ENCODE measurements around the gene ABR. TPM values are rescaled to one million over a fixed set of nuclear protein-coding genes. Genes with fewer than 3 reads are reported as not detected.

ABR gene
- polyA plus RNA-seq, 1 experiment, result 65.4 TPM

DNA sequence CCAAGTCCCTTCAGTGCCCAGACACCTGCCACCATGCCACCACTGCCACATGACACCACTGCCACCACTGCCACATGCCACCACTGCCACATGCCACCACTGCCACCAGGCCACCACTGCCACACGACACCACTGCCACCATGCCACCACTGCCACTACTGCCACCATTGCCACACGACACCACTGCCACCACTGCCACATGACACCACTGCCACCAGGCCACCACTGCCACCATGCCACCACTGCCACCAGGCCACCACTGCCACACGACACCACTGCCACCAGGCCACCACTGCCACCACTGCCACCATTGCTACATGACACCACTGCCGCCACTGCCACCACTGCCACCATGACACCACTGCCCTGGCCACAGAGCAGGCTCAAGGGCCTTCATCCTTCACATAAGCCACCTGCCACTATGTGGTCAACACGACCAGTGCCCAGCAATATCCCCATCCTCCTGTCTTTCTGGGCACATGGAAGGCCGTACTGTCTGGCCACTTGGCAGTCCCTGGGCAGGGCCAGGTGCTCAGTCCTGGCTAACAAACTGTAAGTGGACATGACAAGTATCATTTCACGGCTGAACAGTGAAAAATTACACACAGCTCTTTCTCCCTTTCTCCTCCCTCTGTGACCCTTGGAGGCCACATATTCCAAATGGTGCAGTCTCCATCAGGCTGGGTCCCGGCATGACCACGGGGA, 33.1 kb downstream of the ABR start:
- POLR2A ChIA-PET, result no interaction called here
- CTCF ChIA-PET, result interaction anchor here (1.5 to 3.0 kb wide), 4 partner anchors 8 to 41 kb away, joined by 4 to 17 read pairs (median 4); no protein-coding TSS in a partner anchor
- H3K27me3 ChIP-seq (ENCODE audit: control insufficient read depth, insufficient read depth, low read length), result no peaks in the 10 kb centered on the region
- TF ChIP-seq, protein P1, sequence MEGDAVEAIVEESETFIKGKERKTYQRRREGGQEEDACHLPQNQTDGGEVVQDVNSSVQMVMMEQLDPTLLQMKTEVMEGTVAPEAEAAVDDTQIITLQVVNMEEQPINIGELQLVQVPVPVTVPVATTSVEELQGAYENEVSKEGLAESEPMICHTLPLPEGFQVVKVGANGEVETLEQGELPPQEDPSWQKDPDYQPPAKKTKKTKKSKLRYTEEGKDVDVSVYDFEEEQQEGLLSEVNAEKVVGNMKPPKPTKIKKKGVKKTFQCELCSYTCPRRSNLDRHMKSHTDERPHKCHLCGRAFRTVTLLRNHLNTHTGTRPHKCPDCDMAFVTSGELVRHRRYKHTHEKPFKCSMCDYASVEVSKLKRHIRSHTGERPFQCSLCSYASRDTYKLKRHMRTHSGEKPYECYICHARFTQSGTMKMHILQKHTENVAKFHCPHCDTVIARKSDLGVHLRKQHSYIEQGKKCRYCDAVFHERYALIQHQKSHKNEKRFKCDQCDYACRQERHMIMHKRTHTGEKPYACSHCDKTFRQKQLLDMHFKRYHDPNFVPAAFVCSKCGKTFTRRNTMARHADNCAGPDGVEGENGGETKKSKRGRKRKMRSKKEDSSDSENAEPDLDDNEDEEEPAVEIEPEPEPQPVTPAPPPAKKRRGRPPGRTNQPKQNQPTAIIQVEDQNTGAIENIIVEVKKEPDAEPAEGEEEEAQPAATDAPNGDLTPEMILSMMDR (IDR thresholded peaks at IDR 0.05; ENCODE audit: insufficient read depth, low read depth, low read length), result no peak
- peaks cover 4% of the 10 kb centered on the region for H3K36me3 ChIP-seq (ENCODE audit: control insufficient read depth, insufficient read depth, low read length)
- H3K4me3 ChIP-seq (ENCODE audit: low read depth, low read length), result no peak overlapping the region
- no peak for DNase-seq (ENCODE audit: low read depth)

DNA sequence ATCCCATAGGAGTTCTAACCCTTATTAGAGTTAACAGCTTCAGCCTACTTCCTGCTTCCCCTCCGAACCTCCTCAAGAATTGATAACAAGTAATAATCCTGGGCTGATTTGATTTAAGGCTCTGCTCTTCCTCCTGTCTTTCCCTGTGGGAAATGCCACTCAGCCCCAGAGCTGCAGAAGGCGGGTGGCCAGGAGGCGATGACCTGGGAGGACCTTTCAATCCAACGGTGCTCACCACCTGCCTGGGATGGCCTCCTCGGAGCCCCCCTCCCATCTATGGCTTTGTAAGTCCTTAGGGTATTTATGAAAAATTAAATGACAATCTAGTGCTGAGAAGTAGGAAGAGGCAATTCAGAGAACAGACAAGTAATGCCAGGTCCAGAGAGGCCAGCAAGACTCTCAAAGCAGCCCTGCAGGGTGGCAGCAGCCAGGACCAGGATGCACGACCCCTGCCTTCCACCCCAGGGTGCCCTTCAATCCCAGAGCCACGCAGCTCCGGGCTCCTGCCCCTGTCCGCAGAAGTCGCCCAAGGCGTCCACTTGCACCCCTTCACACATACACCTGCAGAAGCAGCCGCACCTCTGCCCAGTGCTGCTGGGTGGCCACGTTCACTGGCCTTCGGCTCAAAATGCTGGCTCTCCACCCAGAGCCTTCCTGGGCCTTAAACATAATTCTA, 34.3 kb downstream of the ABR start:
- no peak for DNase-seq (ENCODE audit: low read depth)
- H3K27me3 ChIP-seq (ENCODE audit: control insufficient read depth, insufficient read depth, low read length), result 0 out of 2 replicates have a peak, but pooled peaks cover 1% of the 10 kb centered on the region
- POLR2A ChIA-PET, result no interaction called here
- CTCF ChIA-PET, result interaction anchor here (0.7 to 3.0 kb wide), 2 partner anchors 21 to 23 kb away, joined by 3 to 17 read pairs; no protein-coding TSS in a partner anchor
- TF ChIP-seq, protein P1 (IDR thresholded peaks at IDR 0.05; ENCODE audit: insufficient read depth, low read depth, low read length), result no peak
- H3K4me3 ChIP-seq (ENCODE audit: low read depth, low read length), result no peak overlapping the region
- H3K36me3 ChIP-seq (ENCODE audit: control insufficient read depth, insufficient read depth, low read length), result peaks cover 3% of the 10 kb centered on the region

- no peak for DNase-seq (ENCODE audit: low read depth)
- ChIA-PET CTCF (interaction anchor here (1.2 to 1.9 kb wide), 4 partner anchors 19 to 42 kb away, joined by 3 to 6 read pairs (median 4); no protein-coding TSS in a partner anchor), POLR2A (no interaction called here)
These were observed 35.6 kb downstream of the ABR start for GRCh38 chr17:1144162-1144561.

DNA sequence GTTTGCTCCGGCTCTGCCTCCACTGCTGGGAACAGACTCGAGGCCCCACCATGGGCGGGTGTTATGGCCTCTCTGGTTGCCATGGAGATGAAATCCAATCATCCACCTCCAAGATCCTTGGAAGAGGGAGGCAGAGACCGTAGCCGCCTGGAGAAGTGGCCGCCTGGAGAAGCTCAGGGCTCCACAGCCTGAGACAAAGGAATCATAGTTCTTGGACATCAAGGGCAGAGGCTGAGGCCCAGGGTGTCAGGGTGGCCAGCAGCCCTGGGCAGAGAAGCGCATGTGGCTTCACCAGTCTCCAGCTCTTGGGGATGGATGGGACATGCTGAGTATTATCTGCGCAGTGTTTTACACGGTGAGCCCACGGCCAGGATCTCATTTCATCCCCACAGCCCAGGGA, 36.2 kb downstream of the ABR start:
- no peak overlapping the region for H3K4me3 ChIP-seq (ENCODE audit: low read depth, low read length)
- no peaks in the 10 kb centered on the region for H3K36me3 ChIP-seq (ENCODE audit: control insufficient read depth, insufficient read depth, low read length)
- CTCF ChIA-PET, result interaction anchor here (1.2 to 1.9 kb wide), 4 partner anchors 18 to 43 kb away, joined by 3 to 6 read pairs (median 4); no protein-coding TSS in a partner anchor
- POLR2A ChIA-PET, result no interaction called here
- 0 out of 2 replicates have a peak, but pooled peaks cover 1% of the 10 kb centered on the region for H3K27me3 ChIP-seq (ENCODE audit: control insufficient read depth, insufficient read depth, low read length)
- TF ChIP-seq, protein P1 (IDR thresholded peaks at IDR 0.05; ENCODE audit: insufficient read depth, low read depth, low read length), result no peak
- DNase-seq (ENCODE audit: low read depth), result no peak

More at GRCh38 chr17:1144162-1144561, 35.6 kb downstream of the ABR start:
- Histone ChIP-seq H3K27me3 (ENCODE audit: control insufficient read depth, insufficient read depth, low read length) (0 out of 2 replicates have a peak, but pooled peaks cover 1% of the 10 kb centered on the region), H3K36me3 (ENCODE audit: control insufficient read depth, insufficient read depth, low read length) (no peaks in the 10 kb centered on the region), H3K4me3 (ENCODE audit: low read depth, low read length) (no peak overlapping the region)
- TF ChIP-seq, protein P1 (IDR thresholded peaks at IDR 0.05; ENCODE audit: insufficient read depth, low read depth, low read length), result no peak

- Histone ChIP-seq H3K36me3 (ENCODE audit: control insufficient read depth, insufficient read depth, low read length) (no peaks in the 10 kb centered on the region), H3K27me3 (ENCODE audit: control insufficient read depth, insufficient read depth, low read length) (0 out of 2 replicates have a peak, but pooled peaks cover 1% of the 10 kb centered on the region), H3K4me3 (ENCODE audit: low read depth, low read length) (no peak overlapping the region)
- ChIA-PET POLR2A (no interaction called here), CTCF (interaction anchor here (0.7 kb wide), 1 partner anchor 18 kb away, joined by 3 read pairs; no protein-coding TSS in a partner anchor)
- TF ChIP-seq, protein P1 (IDR thresholded peaks at IDR 0.05; ENCODE audit: insufficient read depth, low read depth, low read length), result no peak
- DNase-seq (ENCODE audit: low read depth), result no peak
These were observed 37.2 kb downstream of the ABR start for GRCh38 chr17:1142561-1142971.

All from BJ (cell line).